Glutamatergic neuron (in vitro differentiated cells): ENCODE measurements around the gene KRT74. TPM values are rescaled to one million over a fixed set of nuclear protein-coding genes. Genes with fewer than 3 reads are reported as not detected.

Experiments used
- DNase-seq: peaks from one replicate; pipeline ENCODE4 v3.0.0; 2022
- H3K27ac Mint-ChIP-seq: one replicate; pipeline ENCODE4 v1.8.0; 2020; ENCODE audit warnings: mild to moderate bottlenecking, mixed read lengths, inconsistent platforms; ENCODE audit not compliant: unreplicated experiment
- H3K27me3 Mint-ChIP-seq: one replicate; pipeline ENCODE4 v1.8.0; 2020; ENCODE audit warnings: mild to moderate bottlenecking, moderate library complexity, mixed read lengths, inconsistent platforms; ENCODE audit not compliant: unreplicated experiment
- H3K36me3 Mint-ChIP-seq: one replicate; pipeline ENCODE4 v1.8.0; 2020; ENCODE audit warnings: mild to moderate bottlenecking, mixed read lengths, inconsistent platforms; ENCODE audit not compliant: unreplicated experiment
- H3K4me1 Mint-ChIP-seq: one replicate; pipeline ENCODE4 v1.8.0; 2020; ENCODE audit warnings: mild to moderate bottlenecking, low read depth, mixed read lengths, inconsistent platforms; ENCODE audit not compliant: unreplicated experiment
- H3K4me3 Mint-ChIP-seq: one replicate; pipeline ENCODE4 v1.8.0; 2020; ENCODE audit warnings: mild to moderate bottlenecking, mixed read lengths, inconsistent platforms; ENCODE audit not compliant: unreplicated experiment
- H3K9me3 Mint-ChIP-seq: one replicate; pipeline ENCODE4 v1.8.0; 2020; ENCODE audit warnings: mild to moderate bottlenecking, moderate library complexity, mixed read lengths, inconsistent platforms; ENCODE audit not compliant: unreplicated experiment
- CTCF ChIP-seq: fragments of 200-600 bp; sonication (generic); IDR thresholded peaks from one replicate; pipeline ENCODE4 v1.5.0; 2021; ENCODE audit not compliant: partially characterized antibody, unreplicated experiment
- total RNA-seq: library from RNA; stranded (reverse); fragmentation: NEBNext Ultra II Directional; extraction: Animal tissue kit (Norgen Biotek cat#: 25700); gene quantifications from one replicate; pipeline ENCODE4 v1.2.1, GENCODE V29; 2021; ENCODE audit not compliant: unreplicated experiment

Gene KRT74
- total RNA-seq, 1 donor from 2014 or later, result not detected

GRCh38 chr12:52587563-52587962 lies 13.9 kb upstream of the KRT74 start:
- H3K4me1 Mint-ChIP-seq, result no peaks in the 10 kb centered on the region
- DNase-seq, result no peak
- no peak overlapping the region for H3K27ac Mint-ChIP-seq
- no peaks in the 10 kb centered on the region for H3K27me3 Mint-ChIP-seq
- H3K9me3 Mint-ChIP-seq, result peaks cover 12% of the 10 kb centered on the region
- peaks cover 18% of the 10 kb centered on the region for H3K36me3 Mint-ChIP-seq
- no peak for TF ChIP-seq CTCF
- no peak overlapping the region for H3K4me3 Mint-ChIP-seq

GRCh38 chr12:52585946-52586345 lies 12.3 kb upstream of the KRT74 start:
- Mint-ChIP-seq H3K9me3 (peaks cover 1% of the 10 kb centered on the region), H3K4me1 (no peaks in the 10 kb centered on the region), H3K27ac (no peak overlapping the region), H3K27me3 (peaks cover 2% of the 10 kb centered on the region), H3K36me3 (peaks cover 5% of the 10 kb centered on the region), H3K4me3 (no peak overlapping the region)
- no peak for DNase-seq
- TF ChIP-seq CTCF, result no peak

GRCh38 chr12:52585066-52585465 lies 11.4 kb upstream of the KRT74 start:
- Mint-ChIP-seq H3K9me3 (no peaks in the 10 kb centered on the region), H3K4me3 (no peak overlapping the region), H3K27ac (no peak overlapping the region), H3K36me3 (no peaks in the 10 kb centered on the region), H3K4me1 (no peaks in the 10 kb centered on the region), H3K27me3 (peaks cover 2% of the 10 kb centered on the region)
- no peak for TF ChIP-seq CTCF
- DNase-seq, result no peak

GRCh38 chr12:52584156-52584682 lies 10.6 kb upstream of the KRT74 start:
- no peak overlapping the region for H3K27ac Mint-ChIP-seq
- H3K4me3 Mint-ChIP-seq, result no peak overlapping the region
- no peak for TF ChIP-seq CTCF
- H3K4me1 Mint-ChIP-seq, result no peaks in the 10 kb centered on the region
- DNase-seq, result no peak
- no peaks in the 10 kb centered on the region for H3K36me3 Mint-ChIP-seq
- no peaks in the 10 kb centered on the region for H3K9me3 Mint-ChIP-seq
- peaks cover 2% of the 10 kb centered on the region for H3K27me3 Mint-ChIP-seq

- Mint-ChIP-seq H3K4me1 (no peaks in the 10 kb centered on the region), H3K9me3 (no peaks in the 10 kb centered on the region), H3K27ac (no peak overlapping the region), H3K27me3 (peaks cover 2% of the 10 kb centered on the region), H3K36me3 (no peaks in the 10 kb centered on the region), H3K4me3 (no peak overlapping the region)
- TF ChIP-seq CTCF, result peak; percentile 53
- peak; percentile 66 for DNase-seq
Observed at GRCh38 chr12:52582971-52583456, 9.4 kb upstream of the KRT74 start.
